ENCODE data around the gene DRAM1.

The DRAM1 gene

GRCh38 chr12:101876861-101877805, at the start of gene DRAM1:
Gene DRAM1 (plus strand): TSS chr12:101877580. CDS start chr12:101877790, 210 bp downstream.
- Mint-ChIP-seq H3K9me3 (no peaks in the 10 kb centered on the region), H3K36me3 (peaks cover 0 to 6% of the 10 kb centered on the region in 2 donors), H3K4me1 (peaks cover 12 to 23% of the 10 kb centered on the region in 2 donors), H3K27me3 (no peaks in the 10 kb centered on the region), H3K27ac (peak within 1 kb of the TSS; percentile 92), H3K4me3 (peak within 1 kb of the TSS; percentile 86 to 94)
- ATAC-seq (replicated peaks): peak; percentile 90 to 93
- DNase-seq: peak; percentile 82

- ATAC-seq (replicated peaks) (no peak), DNase-seq (no peak)
- Mint-ChIP-seq H3K27ac (peak overlapping the region; percentile 14), H3K4me1 (peaks cover 26 to 50% of the 10 kb centered on the region in 2 donors), H3K4me3 (peak overlapping the region; percentile 67 to 99), H3K27me3 (no peaks in the 10 kb centered on the region), H3K36me3 (peaks cover 0 to 12% of the 10 kb centered on the region in 2 donors), H3K9me3 (no peaks in the 10 kb centered on the region)
These were observed 48.8 kb upstream of the DRAM1 start for GRCh38 chr12:101828463-101829196.

GRCh38 chr12:101829639-101830366, 47.6 kb upstream of the DRAM1 start:
- Mint-ChIP-seq H3K9me3 (no peaks in the 10 kb centered on the region), H3K27me3 (no peaks in the 10 kb centered on the region), H3K36me3 (peaks cover 0 to 9% of the 10 kb centered on the region in 2 donors), H3K4me1 (peaks cover 21 to 41% of the 10 kb centered on the region in 2 donors), H3K4me3 (peak overlapping the region; percentile 99), H3K27ac (peak overlapping the region; percentile 96)
- no peak for ATAC-seq (replicated peaks)
- peak; percentile 18 for DNase-seq

GRCh38 chr12:101830367-101831325, 46.7 kb upstream of the DRAM1 start, which contains the start of gene GNPTAB:
Gene GNPTAB (minus strand): TSS chr12:101830959. CDS start chr12:101830675, 284 bp downstream.
- peak within 1 kb of the TSS; percentile 99 for H3K4me3 Mint-ChIP-seq
- peaks cover 0 to 9% of the 10 kb centered on the region in 2 donors for H3K36me3 Mint-ChIP-seq
- DNase-seq (peak; percentile 94), ATAC-seq (replicated peaks) (peak; percentile 94)
- H3K9me3 Mint-ChIP-seq: no peaks in the 10 kb centered on the region
- H3K27ac Mint-ChIP-seq: peak within 1 kb of the TSS; percentile 96
- no peaks in the 10 kb centered on the region for H3K27me3 Mint-ChIP-seq
- H3K4me1 Mint-ChIP-seq: peaks cover 16 to 33% of the 10 kb centered on the region in 2 donors

GRCh38 chr12:101832030-101832429, 45.4 kb upstream of the DRAM1 start:
- no peak overlapping the region for H3K4me3 Mint-ChIP-seq
- H3K27ac Mint-ChIP-seq: no peak overlapping the region
- ATAC-seq (replicated peaks) (no peak), DNase-seq (no peak)
- peaks cover 8 to 23% of the 10 kb centered on the region in 2 donors for H3K4me1 Mint-ChIP-seq
- no peaks in the 10 kb centered on the region for H3K27me3 Mint-ChIP-seq
- H3K36me3 Mint-ChIP-seq: peaks cover 0 to 9% of the 10 kb centered on the region in 2 donors
- H3K9me3 Mint-ChIP-seq: no peaks in the 10 kb centered on the region

GRCh38 chr12:101838628-101839323, 38.6 kb upstream of the DRAM1 start:
- DNase-seq: no peak
- Mint-ChIP-seq H3K36me3 (no peaks in the 10 kb centered on the region), H3K4me3 (peak overlapping the region in 1 of 2 donors; percentile 48), H3K9me3 (no peaks in the 10 kb centered on the region), H3K27ac (peak overlapping the region; percentile 43), H3K4me1 (peaks cover 11 to 24% of the 10 kb centered on the region in 2 donors), H3K27me3 (peaks cover 0 to 8% of the 10 kb centered on the region in 2 donors)
- ATAC-seq (replicated peaks): peak; percentile 84 to 89

- H3K9me3 Mint-ChIP-seq: no peaks in the 10 kb centered on the region
- peaks cover 11 to 24% of the 10 kb centered on the region in 2 donors for H3K4me1 Mint-ChIP-seq
- peaks cover 0 to 8% of the 10 kb centered on the region in 2 donors for H3K27me3 Mint-ChIP-seq
- DNase-seq (peak; percentile 36), ATAC-seq (replicated peaks) (peak; percentile 50 to 59)
- peak overlapping the region in 1 of 2 donors; percentile 17 for H3K4me3 Mint-ChIP-seq
- peak overlapping the region; percentile 43 for H3K27ac Mint-ChIP-seq
- no peaks in the 10 kb centered on the region for H3K36me3 Mint-ChIP-seq
These were observed 37.8 kb upstream of the DRAM1 start for GRCh38 chr12:101839324-101840283.

- no peak overlapping the region for H3K4me3 Mint-ChIP-seq
- peaks cover 0 to 8% of the 10 kb centered on the region in 2 donors for H3K27me3 Mint-ChIP-seq
- H3K9me3 Mint-ChIP-seq: no peaks in the 10 kb centered on the region
- peaks cover 11 to 24% of the 10 kb centered on the region in 2 donors for H3K4me1 Mint-ChIP-seq
- no peaks in the 10 kb centered on the region for H3K36me3 Mint-ChIP-seq
- peak overlapping the region; percentile 34 for H3K27ac Mint-ChIP-seq
- DNase-seq (no peak), ATAC-seq (replicated peaks) (no peak)
These were observed 36.3 kb upstream of the DRAM1 start for GRCh38 chr12:101841069-101841468.

GRCh38 chr12:101845137-101845711, 32.2 kb upstream of the DRAM1 start:
- Mint-ChIP-seq H3K27ac (no peak overlapping the region), H3K36me3 (no peaks in the 10 kb centered on the region), H3K9me3 (no peaks in the 10 kb centered on the region), H3K27me3 (peaks cover 0 to 8% of the 10 kb centered on the region in 2 donors), H3K4me3 (no peak overlapping the region), H3K4me1 (peaks cover 3 to 4% of the 10 kb centered on the region in 2 donors)
- ATAC-seq (replicated peaks) (no peak), DNase-seq (no peak)

GRCh38 chr12:101847325-101847724, 30.1 kb upstream of the DRAM1 start:
- Mint-ChIP-seq H3K27ac (no peak overlapping the region), H3K9me3 (no peaks in the 10 kb centered on the region), H3K36me3 (no peaks in the 10 kb centered on the region), H3K27me3 (no peaks in the 10 kb centered on the region), H3K4me3 (no peak overlapping the region), H3K4me1 (peaks cover 10 to 16% of the 10 kb centered on the region in 2 donors)
- ATAC-seq (replicated peaks): no peak
- DNase-seq: no peak

- Mint-ChIP-seq H3K9me3 (peaks cover 0 to 3% of the 10 kb centered on the region in 2 donors), H3K4me1 (peaks cover 22 to 28% of the 10 kb centered on the region in 2 donors), H3K36me3 (no peaks in the 10 kb centered on the region), H3K27me3 (no peaks in the 10 kb centered on the region), H3K27ac (no peak overlapping the region), H3K4me3 (no peak overlapping the region)
- ATAC-seq (replicated peaks) (peak; percentile 21 to 32), DNase-seq (no peak)
These were observed 27.2 kb upstream of the DRAM1 start for GRCh38 chr12:101850199-101850598.
